Measurements from ENCODE around the gene CAMKK1.

The CAMKK1 gene

DNA sequence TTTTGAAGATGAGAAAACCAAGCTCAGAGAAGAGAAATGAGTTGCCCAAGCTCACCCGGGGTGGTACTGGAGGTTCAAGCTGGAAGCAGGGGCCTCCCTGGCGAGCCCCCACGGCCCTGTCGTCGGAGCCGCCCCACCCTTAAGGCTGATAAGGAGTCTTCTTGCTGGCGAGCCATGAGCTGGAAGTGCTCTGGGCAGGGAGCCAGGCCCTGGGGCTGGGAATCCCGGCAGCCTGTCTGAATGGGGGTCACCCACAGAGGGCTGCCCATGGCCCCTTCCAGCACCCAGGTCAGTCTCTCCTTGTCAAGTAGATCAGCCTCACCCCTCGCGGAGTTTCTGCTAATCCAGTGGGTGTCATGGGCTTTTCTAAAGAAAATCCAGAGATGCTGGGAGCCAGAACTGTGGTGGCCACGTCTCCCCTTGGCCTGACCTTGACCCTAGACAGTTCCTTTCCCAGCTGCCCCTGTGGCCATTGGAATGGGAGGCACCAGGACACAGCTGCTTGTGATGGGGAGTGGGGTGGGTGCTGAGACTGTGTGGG, 24.6 kb upstream of the CAMKK1 start:
- DNase-seq, result no peak

DNA sequence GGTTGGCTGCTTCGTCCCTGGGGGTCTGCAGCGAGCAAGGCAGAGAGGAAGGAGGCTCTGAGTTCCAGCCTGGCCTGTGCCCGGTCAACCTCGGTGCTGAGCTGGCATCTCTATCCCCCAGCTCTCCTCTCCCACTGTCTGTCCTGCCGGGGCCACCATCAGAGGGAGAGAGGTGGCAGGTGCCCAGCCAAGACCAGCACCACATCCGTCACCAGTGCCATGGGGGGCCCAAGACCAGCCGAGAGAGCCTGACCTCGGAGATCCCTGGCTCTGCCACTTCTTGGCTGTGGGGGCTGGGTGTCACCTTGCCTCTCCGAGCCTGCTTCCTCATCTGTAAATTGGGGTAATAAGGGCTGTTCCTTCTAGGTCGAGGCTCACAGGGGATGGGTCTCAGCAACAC, 24.0 kb upstream of the CAMKK1 start:
- DNase-seq, result no peak

GRCh38 chr17:3915995-3916696, 23.3 kb upstream of the CAMKK1 start, which contains the start of gene P2RX1:
Gene P2RX1, minus strand, starts transcription at chr17:3916465. Its CDS starts 240 bp downstream, at chr17:3916225.
- DNase-seq, result no peak

DNA sequence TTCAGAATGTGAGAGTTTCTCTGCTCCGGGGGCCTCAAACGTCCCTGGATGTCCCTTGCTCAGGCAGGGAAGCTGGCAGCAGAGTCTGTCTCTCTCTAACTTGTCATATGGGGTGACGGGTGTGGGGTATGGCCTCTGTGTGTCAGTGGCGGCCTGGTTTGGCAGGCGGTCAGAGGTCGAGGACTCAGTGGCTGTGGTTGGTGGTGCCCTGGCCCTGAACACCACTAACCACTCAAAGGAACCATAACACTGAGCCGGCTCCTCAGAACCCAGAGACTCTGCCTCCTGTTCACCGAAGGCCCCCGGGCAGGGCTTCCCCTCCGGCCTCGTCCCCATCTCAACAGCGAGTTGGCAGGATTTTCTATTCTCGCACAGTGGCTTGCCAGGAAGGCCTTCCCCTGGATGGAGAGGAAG, 22.7 kb upstream of the CAMKK1 start:
- no peak for DNase-seq

DNA sequence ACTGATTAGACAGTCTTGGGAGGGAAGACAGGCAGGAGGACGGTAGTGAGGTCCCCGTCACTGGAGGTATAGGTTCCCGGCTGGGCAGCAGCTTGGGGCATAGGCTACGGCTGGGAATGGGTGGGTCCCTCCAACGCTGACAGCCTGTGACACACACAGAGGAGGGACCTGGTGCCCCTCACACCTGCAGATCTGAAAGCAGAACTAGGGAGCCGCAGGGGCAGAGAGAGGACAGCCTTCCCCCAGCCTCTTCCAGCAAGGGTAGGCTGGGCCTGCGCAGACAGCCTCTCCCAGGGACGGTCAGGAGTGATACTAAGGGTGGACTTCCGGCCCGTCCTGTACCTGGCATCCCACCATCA, 21.4 kb upstream of the CAMKK1 start:
- DNase-seq, result no peak

GRCh38 chr17:3913531-3914311, 20.9 kb upstream of the CAMKK1 start:
- no peak for DNase-seq

DNA sequence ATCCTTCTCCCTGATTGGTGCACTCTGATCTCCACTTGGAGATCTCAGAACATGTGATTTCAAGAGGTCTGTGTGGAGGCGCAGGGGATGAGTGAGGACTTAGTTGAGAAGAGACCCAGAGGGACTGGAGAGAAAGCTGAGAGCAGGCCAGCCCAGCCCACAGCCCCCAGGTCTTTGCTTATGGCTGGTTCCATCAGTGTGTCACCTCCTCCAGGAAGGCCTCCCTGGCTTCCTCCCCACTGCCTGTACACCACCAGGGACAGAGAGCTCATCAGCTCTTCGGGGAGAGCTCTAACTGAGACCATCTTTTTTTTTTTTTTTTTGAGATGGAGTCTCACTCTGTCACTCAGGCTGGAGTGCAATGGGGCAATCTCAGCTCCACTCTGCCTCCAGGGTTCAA, 20.0 kb upstream of the CAMKK1 start:
- no peak for DNase-seq

DNA sequence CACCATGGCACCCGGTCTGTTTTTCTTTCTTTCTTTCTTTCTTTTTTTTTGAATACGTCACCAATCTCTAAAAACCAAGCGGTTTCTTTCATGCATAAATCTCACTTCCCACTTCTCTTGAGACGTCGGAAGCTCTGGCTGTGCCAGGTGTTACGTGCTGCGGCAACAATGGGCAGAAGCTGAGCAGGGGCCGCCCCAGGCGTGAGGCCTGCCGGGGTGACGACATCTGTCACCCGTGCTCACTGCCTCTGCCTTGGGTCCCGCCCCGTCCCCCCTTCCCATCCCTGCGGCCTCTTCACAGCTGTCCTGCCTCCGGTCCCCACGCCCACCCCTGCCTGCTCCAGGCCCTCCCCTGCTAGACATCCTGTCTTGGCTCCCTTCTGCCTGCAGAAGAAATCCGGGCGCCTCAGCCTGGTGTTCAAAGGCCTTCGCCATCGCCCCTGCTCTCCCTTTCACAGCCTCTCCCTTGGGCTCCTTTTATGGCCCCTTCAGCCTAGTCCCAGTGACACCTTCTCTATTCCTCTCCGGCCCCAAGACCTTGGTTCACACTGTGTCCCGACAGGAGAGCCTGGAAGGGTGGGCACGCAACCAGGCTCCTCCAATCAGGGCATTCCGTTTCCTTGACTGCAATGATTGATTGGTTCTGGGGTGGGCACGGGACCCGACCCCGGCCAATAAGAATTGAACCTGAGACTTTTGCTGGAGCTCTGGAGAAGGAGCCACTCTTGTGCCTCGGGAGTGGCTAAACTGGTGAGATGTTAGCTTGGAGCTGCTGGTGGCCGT, 18.6 kb upstream of the CAMKK1 start:
- DNase-seq, result peak; percentile 63

DNA sequence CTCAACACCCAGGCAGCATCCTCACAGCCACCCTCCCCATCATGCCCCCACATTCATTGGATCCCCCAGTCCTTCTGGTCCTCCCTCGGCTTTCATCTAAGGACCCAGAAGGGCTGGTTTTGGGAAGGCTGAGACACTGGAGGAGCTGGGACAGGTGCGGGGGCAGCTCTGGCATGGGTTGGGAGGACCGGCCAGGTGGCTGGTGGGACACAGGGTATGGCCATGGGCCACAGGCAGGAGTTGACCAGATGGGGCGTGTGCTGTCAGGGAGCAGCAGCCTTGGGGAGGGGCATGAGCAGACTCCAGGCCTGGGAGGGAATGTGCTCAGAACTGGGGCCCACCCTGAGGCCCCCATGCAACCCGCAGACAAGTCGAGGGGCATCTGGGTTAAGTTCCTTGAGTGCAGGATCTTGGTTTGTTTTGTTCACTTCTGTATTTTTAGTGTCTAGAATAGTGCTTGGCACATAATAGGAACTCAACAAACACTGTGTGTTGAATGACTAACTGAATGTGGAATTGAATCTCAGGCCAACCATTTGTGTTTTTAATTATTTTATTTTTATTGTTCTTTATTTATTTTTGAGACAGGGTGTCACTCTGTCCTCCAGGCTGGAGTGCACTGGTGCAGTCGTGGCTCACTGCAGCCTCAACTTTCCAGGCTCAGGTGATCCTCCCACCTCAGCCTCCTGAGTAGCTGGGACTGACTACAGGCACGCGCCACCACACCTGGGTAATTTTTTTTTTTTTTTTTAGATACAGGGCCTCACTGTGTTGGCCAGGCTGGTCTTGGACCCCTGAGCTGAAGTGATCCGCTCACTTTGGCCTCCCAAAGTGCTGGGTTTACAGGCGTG, 17.8 kb upstream of the CAMKK1 start:
- DNase-seq, result no peak

DNA sequence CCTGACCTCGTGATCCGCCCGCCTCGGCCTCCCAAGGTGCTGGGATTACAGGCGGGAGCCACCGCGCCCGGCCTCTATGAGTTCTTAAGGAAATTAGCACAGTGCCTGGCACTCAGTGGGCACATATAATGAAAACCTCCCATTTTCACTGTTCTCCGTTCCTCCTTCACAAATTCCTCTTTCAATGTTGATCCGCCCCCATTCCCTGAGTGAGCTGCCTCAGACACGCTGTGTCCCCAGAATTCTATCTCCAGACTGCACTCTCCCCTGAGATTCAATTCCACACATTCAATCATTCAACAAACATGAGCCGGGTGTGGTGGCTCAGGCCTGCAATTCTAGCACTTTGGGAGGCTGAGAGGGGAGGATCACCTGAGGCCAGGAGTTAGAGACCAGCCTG, 16.4 kb upstream of the CAMKK1 start:
- no peak for DNase-seq

- DNase-seq, result no peak
These were observed 14.8 kb upstream of the CAMKK1 start for GRCh38 chr17:3907483-3908216.

- DNase-seq, result no peak
These were observed 14.0 kb upstream of the CAMKK1 start for GRCh38 chr17:3906881-3907280.

DNA sequence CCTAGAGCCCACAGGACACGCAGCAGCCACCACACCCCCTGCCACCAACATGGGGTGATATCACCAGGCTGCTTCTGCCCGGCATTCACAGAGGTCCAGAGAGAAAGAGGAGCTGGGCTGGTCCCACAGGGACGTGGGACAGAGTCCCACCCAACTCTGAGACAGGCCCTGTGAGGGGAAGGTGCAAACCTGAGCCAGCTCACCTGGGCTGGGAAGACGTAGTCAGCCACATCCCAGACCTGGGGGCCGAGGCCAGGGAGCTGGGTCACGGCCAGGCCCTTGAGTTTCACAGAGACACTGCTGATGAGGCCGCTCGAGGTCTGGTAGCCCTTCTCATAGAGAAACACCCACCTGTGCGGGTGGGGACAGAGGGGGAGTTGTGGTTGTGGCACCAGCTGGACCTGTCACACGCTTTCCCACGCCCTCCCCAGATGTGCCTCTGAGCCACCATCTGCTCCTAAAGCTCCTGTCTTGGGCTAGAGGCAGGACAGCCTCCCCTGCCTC, 12.2 kb upstream of the CAMKK1 start:
- peak; percentile 78 for DNase-seq

DNA sequence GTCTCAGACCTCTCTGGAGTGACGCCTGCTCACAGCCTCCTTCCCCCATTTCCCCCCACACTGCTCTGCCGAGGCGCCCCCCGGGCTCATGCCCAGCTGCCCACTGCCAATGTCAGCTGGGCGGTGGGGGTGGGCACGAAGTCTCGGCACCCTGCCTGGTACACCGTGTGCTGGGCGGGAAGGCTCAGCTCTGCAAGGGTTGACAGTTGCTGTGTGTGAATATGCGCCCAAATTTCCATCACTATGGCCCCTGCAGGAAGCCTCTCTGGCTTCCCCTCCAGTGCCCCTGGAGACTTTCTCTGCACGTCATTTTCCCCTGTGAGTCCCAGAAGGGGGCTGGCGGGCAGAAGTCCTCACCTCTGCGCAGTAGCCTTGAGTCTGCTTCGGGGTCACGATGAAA, 11.6 kb upstream of the CAMKK1 start:
- DNase-seq, result no peak

- DNase-seq, result no peak
These were observed 11.0 kb upstream of the CAMKK1 start for GRCh38 chr17:3903881-3904290.

GRCh38 chr17:3903051-3903825, 10.4 kb upstream of the CAMKK1 start:
- no peak for DNase-seq

DNA sequence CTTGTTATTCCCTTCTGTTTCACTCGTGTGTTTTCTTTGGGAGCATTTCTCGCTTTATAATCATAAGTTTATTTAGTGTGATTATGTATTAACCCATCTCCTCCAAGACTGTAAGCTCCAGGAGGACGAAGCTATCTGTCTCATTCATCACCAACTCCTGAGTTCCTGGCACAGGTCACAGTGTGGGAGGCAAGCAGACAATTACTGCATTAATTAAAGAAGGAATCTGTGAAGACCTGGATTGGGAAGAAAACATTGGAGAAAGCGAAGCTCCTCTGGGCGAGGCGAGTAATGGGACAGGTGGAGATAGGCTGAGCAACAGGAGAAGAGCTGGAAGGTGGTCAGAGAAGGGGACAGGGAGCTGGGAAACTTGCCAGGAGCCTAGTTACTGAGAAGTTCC, 7.8 kb upstream of the CAMKK1 start:
- no peak for DNase-seq

- DNase-seq, result no peak
These were observed 4.9 kb upstream of the CAMKK1 start for GRCh38 chr17:3897731-3898130.

GRCh38 chr17:3896968-3897235, 4.0 kb upstream of the CAMKK1 start:
- no peak for DNase-seq

DNA sequence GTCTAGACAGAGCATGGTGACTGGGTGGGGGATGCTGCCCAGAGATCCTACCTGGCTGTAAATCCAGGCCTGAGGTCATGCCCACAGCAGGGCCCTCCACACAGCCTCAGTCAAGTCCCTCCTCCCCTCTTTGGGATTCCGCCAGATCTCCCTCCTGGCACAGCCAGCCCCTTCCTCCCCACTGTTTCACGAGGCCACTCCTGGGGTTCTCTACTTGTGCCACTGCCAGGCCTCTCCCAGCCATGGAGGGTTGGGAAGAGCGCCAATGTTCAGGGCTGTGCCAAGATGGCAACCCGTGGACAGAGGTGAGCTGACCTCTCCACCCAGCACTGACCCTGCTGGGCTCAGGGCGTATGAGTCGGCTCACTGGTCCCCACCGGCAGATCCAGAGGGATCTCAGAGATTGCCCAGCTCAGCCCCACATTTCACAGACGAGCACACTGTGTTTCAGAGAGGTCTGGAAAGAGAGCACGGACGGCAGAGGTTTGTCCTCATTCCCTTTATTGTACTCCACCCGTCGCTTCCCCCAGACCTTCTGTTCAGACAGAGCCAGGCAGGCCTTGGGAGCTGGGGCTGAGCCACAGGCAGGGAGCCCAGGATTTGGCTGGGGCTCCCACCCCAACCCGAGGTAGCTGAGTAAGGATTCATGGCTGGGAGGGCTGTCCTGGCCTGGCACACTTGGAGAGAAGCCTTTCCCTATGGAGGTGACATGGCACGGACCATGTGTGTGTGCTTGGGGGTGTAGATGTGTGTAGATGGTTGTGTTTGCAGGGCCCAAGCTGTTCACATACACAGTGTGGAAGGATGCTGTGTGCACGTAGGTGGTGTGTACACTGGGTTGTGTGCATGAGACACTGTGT, 3.5 kb upstream of the CAMKK1 start:
- no peak for DNase-seq

Data from NCI-H524 treated with DMSO at 0.1 percent for 48 hours (cell line).